Stimulated activated effector memory CD8-positive, alpha-beta T cell treated with anti-CD3 and anti-CD28 coated beads, Interleukin-12 subunit alpha, Interleukin-12 subunit beta, amount 100 ng/mL, for 72 hours (primary cell): Measurements from ENCODE around the gene LCN6.
A peak's percentile ranks its signal among the peaks of the same experiment; 100 is the strongest.

Experiments
- ATAC-seq: fragments of 150-1000 bp; cut with Tn5 transposase; 2 replicates; pipeline ENCODE4 v1.10.0; 2021
- DNase-seq, 2 donors: peaks; one replicate each; pipeline ENCODE4 v3.0.0; 2021 to 2022; ENCODE audit warnings: low spot score in 2 of 2
- H3K27ac Mint-ChIP-seq: one replicate; pipeline ENCODE4 v1.8.0; 2022; ENCODE audit warnings: mild to moderate bottlenecking, mixed read lengths
- H3K36me3 Mint-ChIP-seq: one replicate; pipeline ENCODE4 v1.8.0; 2022; ENCODE audit warnings: mild to moderate bottlenecking, mixed read lengths
- H3K4me1 Mint-ChIP-seq: one replicate; pipeline ENCODE4 v1.8.0; 2022; ENCODE audit warnings: mixed read lengths
- H3K4me3 Mint-ChIP-seq: one replicate; pipeline ENCODE4 v1.8.0; 2022; ENCODE audit warnings: mild to moderate bottlenecking, mixed read lengths
- H3K9me3 Mint-ChIP-seq: one replicate; pipeline ENCODE4 v1.8.0; 2022; ENCODE audit warnings: mixed read lengths

Gene LCN6

DNA sequence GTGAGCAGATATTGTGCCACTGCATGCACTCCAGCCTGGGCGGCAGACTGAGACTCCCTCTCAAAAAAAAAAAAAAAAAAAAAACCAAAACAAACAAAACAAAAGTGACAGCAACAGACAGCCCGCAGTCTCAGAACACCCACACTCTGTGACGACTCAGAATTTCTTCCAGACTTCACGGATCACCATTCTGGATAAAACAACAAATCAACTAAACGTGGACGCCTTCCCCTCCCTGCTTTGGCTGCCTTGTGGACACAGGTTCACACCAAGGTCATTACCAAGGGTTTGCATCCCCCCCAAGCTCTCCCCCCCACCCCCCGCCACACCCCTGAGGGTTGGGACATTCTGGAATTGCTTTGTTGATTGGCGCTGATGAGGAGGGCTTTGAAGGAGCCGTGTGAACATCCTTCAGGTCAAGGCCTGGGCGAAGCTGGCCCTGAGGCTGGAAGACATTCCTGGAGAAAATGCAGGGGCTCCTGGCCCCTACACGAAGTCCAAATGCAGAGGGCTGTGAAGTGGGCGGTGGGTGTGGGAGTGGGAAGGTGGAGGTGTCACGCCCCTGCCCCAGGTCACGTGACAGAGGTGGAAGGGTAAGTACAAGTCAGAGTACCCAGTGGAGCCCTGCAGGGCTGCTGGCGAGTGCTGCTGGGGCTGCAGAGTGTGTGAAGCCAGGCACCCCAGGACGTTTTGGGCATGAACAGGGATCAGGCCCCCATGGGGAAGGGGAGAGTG lies 15.7 kb downstream of the LCN6 start:
- ATAC-seq (no peak), DNase-seq (no peak)
- no peak overlapping the region for H3K4me3 Mint-ChIP-seq
- H3K36me3 Mint-ChIP-seq, result peaks cover 12% of the 10 kb centered on the region
- H3K27ac Mint-ChIP-seq, result no peak overlapping the region
- H3K9me3 Mint-ChIP-seq, result no peaks in the 10 kb centered on the region
- H3K4me1 Mint-ChIP-seq, result peaks cover 6% of the 10 kb centered on the region

DNA sequence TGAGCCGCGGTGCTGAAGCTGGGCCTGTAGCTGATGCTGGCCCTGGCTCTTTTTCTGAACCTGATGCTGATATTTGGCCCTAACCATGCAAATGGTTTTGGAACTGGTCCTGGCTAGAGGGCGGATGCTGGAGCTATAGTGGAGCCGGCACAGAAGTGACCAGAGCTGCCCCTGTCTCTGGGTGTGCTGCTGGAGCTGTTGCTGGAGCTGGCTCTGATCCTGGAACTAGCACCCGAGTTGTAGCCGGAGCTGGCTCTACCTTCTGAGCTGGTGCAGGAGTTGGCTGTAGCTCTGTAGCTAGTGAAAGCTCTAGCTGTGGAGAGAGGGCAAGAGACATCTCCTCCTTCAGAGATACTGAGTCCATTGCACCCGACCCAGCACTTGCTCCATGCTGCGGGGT lies 18.4 kb downstream of the LCN6 start:
- Mint-ChIP-seq H3K9me3 (no peaks in the 10 kb centered on the region), H3K27ac (no peak overlapping the region), H3K4me3 (peak overlapping the region; percentile 90), H3K4me1 (peaks cover 16% of the 10 kb centered on the region), H3K36me3 (peaks cover 38% of the 10 kb centered on the region)
- ATAC-seq (no peak), DNase-seq (no peak)

DNA sequence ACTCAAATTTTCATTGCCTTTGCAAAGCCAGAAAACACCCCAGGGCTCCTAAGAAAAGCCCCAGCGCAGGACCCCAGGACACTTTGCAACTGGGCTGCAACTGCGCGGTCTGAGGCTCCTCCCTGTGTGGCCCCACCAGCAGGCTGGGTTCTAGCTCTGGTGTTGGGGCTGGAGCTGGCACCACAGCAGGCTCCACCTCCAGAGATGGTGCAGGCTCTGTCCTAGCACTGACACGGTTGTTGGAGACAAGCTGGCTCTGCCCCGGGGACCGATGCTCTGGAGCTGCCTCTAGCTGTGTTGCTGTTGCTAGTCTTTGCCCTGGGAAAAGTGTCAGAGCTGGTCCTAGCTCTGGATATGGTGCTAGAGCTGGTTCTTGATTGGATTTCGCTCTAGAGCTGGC lies 19.2 kb downstream of the LCN6 start:
- peak overlapping the region; percentile 90 for H3K4me3 Mint-ChIP-seq
- no peak overlapping the region for H3K27ac Mint-ChIP-seq
- peaks cover 46% of the 10 kb centered on the region for H3K36me3 Mint-ChIP-seq
- DNase-seq (no peak), ATAC-seq (no peak)
- peaks cover 21% of the 10 kb centered on the region for H3K4me1 Mint-ChIP-seq
- no peaks in the 10 kb centered on the region for H3K9me3 Mint-ChIP-seq

DNA sequence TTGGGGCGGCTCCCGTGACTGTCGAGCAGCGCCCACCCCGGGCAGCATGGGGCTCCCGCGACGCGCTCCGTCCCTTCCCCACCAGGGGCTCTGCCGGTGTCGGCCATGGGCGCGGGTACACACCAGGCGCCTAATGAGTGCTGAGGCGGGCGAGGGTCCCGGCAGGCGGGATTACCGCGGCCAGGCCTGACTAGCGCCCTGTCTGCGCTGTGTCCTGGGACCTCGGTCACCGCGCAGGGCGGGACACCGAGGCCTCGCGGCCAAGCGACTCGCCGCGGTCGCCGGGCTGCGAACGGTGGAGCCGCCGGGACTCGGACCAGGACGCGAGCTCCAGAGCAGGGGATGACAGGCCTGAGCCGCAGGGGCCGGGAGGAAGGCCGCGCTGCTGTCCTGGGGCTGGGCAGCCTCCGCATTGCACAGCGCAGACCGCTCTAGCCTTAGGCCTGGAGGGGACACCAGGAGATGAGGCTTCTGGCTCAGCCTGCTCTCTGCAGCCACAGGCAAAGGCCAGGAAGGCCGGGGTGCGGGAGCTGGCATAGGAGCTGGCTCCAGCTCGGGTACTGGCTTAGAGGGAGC lies 19.7 kb downstream of the LCN6 start:
- peaks cover 26% of the 10 kb centered on the region for H3K4me1 Mint-ChIP-seq
- no peaks in the 10 kb centered on the region for H3K9me3 Mint-ChIP-seq
- DNase-seq (no peak), ATAC-seq (peak; percentile 17)
- H3K4me3 Mint-ChIP-seq, result peak overlapping the region; percentile 90
- H3K36me3 Mint-ChIP-seq, result peaks cover 51% of the 10 kb centered on the region
- H3K27ac Mint-ChIP-seq, result peak overlapping the region; percentile 96

DNA sequence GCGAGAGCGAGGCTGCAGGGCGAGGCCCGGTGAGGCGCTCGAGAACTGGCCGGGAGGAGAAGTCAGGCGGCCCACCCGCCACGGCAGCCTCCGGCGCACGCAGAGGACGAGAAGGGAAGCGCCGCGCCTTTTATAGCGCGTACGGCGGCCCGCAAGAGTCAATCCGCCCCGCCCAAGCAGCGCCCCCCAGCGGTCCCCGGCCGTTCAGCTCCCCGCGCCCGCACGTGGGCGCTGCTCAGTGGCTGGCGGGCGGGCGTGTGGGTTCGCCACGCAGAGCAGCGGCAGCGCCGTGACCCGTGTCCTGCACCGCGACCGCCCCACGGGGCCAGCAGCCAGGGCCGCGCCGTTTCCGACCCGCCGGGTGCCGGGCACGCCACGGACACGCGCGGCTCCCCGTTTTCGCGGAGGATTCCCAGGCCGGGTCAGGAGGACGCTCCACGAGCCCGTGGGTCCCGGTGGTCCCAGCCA lies 20.2 kb downstream of the LCN6 start:
- Mint-ChIP-seq H3K27ac (peak overlapping the region; percentile 96), H3K4me1 (peaks cover 29% of the 10 kb centered on the region), H3K9me3 (no peaks in the 10 kb centered on the region), H3K4me3 (peak overlapping the region; percentile 90), H3K36me3 (peaks cover 56% of the 10 kb centered on the region)
- ATAC-seq, result peak; percentile 85
- peak; percentile 95 to 98 for DNase-seq

DNA sequence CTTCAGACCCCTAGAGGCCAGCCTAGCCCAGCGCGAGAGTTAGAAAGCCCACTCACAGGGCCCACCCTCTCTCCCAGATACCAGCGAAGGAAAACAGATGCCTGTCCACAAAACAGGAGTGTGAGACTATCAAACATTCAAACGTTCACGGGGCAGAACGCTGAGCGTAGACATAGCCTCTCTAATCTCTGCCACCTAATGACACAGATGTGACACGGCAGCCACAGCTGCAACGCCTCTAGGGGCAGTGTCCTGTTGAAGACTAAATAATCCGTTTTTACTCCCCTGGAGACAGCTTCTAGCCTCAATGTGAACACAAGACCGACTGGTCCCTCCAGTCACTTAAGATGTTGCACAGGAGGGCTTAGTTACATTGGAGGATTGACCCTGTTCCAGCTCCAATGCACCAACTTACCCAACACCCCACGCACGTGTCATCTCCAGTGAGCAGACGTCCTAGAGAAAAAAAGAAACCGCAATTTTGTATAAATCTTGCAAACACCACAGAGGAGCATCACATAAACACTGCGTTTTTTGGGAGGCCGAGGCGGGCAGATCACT lies 21.6 kb downstream of the LCN6 start:
- Mint-ChIP-seq H3K4me1 (peaks cover 22% of the 10 kb centered on the region), H3K36me3 (peaks cover 69% of the 10 kb centered on the region), H3K9me3 (no peaks in the 10 kb centered on the region), H3K27ac (peak overlapping the region; percentile 96), H3K4me3 (peak overlapping the region; percentile 90)
- DNase-seq (no peak), ATAC-seq (peak; percentile 51)

DNA sequence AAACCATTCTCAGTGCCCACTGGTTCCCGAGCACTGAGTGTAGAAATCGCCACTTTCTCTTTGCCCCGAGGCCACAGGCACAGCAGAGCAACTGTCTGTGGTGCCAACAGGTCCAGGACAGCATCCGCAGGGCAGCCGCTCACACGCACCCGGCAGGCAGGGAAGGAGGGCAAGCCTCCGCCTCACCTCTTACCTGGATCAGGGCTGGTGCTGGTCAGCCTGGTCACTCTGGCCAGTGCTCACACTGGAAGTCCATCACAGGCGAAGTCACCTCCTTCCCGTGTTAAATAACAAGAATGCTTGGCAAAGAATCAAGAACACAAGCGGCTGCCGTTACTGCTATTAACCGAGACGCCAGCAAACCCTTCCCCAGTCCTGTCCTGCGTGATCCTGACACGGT lies 22.2 kb downstream of the LCN6 start:
- Mint-ChIP-seq H3K4me3 (peak overlapping the region; percentile 90), H3K36me3 (peaks cover 72% of the 10 kb centered on the region), H3K9me3 (no peaks in the 10 kb centered on the region), H3K27ac (peak overlapping the region; percentile 96), H3K4me1 (peaks cover 26% of the 10 kb centered on the region)
- no peak for DNase-seq
- no peak for ATAC-seq

DNA sequence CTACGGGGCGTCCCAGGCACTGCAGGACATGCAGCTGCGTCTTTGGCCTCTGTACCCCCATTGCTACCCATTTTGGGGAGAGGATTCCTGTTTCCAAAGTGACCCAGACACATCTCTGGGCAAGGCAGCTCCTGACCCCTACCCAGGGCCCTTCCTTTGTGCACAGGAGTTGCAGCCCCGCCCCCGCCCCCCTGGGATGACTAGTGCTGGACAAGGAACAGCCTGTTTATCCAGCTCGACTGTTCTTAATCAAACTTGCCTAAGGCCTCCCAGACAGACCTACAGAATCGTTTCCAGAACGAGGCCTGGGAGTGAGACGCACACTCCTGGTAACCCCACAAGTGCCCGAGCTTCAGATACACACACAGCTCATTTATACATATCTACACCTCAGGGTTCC lies 22.7 kb downstream of the LCN6 start:
- peaks cover 77% of the 10 kb centered on the region for H3K36me3 Mint-ChIP-seq
- DNase-seq, result no peak
- no peak for ATAC-seq
- no peak overlapping the region for H3K27ac Mint-ChIP-seq
- no peaks in the 10 kb centered on the region for H3K9me3 Mint-ChIP-seq
- peak overlapping the region; percentile 90 for H3K4me3 Mint-ChIP-seq
- H3K4me1 Mint-ChIP-seq, result peaks cover 28% of the 10 kb centered on the region

DNA sequence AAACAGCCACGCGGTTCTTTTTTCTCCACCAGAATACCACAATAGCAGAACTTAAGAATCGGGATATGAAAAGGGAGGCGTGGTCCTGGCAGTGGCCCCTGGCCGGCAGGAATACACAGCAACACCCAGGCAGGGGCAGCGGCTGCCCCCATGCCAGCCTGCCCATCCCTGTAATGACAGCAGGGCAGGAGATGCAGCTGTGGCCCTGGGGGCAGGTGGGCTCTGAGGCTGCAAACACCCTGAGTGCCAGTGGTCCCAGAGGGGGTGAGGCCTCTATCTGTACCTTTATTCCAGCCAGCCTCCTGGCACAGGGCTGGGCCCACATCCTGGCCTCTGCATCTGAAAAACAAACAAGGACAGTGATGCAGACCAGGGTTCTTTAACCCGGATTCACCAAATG lies 23.6 kb downstream of the LCN6 start:
- no peak overlapping the region for H3K4me3 Mint-ChIP-seq
- ATAC-seq, result no peak
- peaks cover 28% of the 10 kb centered on the region for H3K4me1 Mint-ChIP-seq
- H3K27ac Mint-ChIP-seq, result no peak overlapping the region
- no peaks in the 10 kb centered on the region for H3K9me3 Mint-ChIP-seq
- H3K36me3 Mint-ChIP-seq, result peaks cover 80% of the 10 kb centered on the region
- no peak for DNase-seq

DNA sequence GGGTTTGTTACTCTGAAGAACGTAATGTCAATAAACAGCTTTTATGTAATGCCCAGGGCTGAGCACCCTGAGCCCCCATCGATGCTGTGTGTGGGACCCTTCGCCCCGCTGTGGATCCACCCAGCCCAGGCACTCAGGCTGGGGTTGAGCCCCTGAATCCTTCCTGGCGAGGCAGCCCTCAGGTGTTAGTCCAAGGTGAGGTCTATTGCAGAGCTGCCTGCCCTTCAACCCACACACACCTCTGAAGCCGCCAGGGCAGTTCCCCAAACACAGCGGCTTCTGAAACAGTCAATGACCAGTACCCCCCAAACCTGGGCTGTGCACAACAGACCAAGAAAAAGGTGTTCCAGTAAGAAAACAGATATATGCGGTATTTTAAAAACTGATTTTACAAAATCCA lies 24.3 kb downstream of the LCN6 start:
- no peak for ATAC-seq
- H3K4me1 Mint-ChIP-seq, result peaks cover 28% of the 10 kb centered on the region
- H3K4me3 Mint-ChIP-seq, result peak overlapping the region; percentile 14
- peaks cover 80% of the 10 kb centered on the region for H3K36me3 Mint-ChIP-seq
- no peak overlapping the region for H3K27ac Mint-ChIP-seq
- no peaks in the 10 kb centered on the region for H3K9me3 Mint-ChIP-seq
- no peak for DNase-seq

DNA sequence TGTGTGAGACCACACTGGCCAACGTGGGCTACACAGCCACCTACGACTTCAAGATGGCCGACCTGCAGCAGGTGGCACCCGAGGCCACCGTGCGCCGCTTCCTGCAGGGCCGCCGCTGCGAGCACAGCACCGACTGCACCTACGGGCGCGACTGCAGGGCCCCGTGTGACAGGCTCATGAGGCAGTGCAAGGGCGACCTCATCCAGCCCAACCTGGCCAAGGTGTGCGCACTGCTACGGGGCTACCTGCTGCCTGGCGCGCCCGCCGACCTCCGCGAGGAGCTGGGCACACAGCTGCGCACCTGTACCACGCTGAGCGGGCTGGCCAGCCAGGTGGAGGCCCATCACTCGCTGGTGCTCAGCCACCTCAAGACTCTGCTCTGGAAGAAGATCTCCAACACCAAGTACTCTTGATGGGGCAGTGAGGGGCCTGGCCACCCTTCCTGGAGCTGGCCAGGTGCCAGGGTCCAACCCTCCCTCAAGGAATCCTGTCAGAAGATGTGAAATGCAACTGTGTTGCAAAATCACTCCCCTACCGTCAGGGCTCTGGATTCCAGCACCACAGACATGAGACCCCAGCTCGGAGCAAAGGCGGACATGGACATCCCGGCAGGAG lies 24.9 kb downstream of the LCN6 start:
- no peaks in the 10 kb centered on the region for H3K9me3 Mint-ChIP-seq
- H3K27ac Mint-ChIP-seq, result no peak overlapping the region
- H3K4me3 Mint-ChIP-seq, result peak overlapping the region; percentile 14
- peaks cover 77% of the 10 kb centered on the region for H3K36me3 Mint-ChIP-seq
- DNase-seq (no peak), ATAC-seq (no peak)
- peaks cover 28% of the 10 kb centered on the region for H3K4me1 Mint-ChIP-seq

DNA sequence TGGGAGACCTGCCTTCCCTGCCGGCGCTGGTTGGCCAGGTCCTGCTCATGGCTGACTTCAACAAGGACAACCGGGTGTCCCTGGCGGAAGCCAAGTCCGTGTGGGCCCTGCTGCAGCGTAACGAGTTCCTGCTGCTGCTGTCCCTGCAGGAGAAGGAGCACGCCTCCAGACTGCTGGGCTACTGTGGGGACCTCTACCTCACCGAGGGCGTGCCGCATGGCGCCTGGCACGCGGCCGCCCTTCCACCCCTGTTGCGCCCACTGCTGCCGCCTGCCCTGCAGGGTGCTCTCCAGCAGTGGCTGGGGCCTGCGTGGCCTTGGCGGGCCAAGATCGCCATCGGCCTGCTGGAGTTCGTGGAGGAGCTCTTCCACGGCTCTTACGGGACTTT lies 25.4 kb downstream of the LCN6 start:
- no peak for ATAC-seq
- H3K4me1 Mint-ChIP-seq, result peaks cover 28% of the 10 kb centered on the region
- no peak for DNase-seq

DNA sequence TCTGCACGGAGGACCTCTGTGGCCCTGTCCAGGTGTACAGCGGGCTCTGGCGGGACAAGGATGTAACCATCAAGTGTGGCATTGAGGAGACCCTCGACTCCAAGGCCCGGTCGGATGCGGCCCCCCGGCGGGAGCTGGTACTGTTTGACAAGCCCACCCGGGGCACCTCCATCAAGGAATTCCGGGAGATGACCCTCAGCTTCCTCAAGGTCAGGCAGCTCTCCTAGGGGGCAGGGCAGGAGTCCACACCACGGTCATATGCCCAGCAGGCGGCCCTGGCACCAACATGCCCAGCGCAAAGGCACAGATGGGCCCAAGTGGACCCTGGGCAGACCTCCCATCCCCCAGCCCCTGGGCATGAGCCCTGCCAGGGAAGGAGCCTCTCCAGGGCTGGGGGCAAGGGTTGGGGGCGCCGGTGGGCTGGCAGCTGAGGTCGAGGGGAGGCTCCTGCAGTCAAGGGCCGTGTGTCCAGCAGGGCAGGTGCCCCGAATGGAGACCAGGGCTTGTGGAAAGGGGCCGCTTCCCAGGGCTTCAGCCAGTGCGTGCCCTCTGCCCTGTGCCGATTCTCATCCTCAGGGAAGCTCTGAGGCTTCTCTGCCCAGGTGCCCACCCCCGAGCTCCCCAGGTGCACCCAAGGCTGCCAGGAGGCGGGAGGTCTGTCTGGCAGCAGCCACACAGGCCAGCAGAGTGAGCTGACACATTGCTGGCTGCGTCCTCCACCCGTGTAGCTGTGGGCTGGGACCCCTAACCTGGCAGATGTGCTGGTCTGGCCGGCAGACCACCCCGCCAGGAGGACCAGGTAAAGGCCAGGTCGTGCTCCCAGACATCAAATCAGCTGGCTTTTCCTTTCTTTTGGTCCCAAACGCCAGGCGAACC lies 26.0 kb downstream of the LCN6 start:
- Mint-ChIP-seq H3K9me3 (no peaks in the 10 kb centered on the region), H3K4me1 (peaks cover 28% of the 10 kb centered on the region)
- ATAC-seq, result no peak

More for the DNA sequence above, 25.4 kb downstream of the LCN6 start:
- peak overlapping the region; percentile 43 for H3K27ac Mint-ChIP-seq
- H3K4me3 Mint-ChIP-seq, result no peak overlapping the region
- H3K36me3 Mint-ChIP-seq, result peaks cover 72% of the 10 kb centered on the region
- no peaks in the 10 kb centered on the region for H3K9me3 Mint-ChIP-seq

DNA sequence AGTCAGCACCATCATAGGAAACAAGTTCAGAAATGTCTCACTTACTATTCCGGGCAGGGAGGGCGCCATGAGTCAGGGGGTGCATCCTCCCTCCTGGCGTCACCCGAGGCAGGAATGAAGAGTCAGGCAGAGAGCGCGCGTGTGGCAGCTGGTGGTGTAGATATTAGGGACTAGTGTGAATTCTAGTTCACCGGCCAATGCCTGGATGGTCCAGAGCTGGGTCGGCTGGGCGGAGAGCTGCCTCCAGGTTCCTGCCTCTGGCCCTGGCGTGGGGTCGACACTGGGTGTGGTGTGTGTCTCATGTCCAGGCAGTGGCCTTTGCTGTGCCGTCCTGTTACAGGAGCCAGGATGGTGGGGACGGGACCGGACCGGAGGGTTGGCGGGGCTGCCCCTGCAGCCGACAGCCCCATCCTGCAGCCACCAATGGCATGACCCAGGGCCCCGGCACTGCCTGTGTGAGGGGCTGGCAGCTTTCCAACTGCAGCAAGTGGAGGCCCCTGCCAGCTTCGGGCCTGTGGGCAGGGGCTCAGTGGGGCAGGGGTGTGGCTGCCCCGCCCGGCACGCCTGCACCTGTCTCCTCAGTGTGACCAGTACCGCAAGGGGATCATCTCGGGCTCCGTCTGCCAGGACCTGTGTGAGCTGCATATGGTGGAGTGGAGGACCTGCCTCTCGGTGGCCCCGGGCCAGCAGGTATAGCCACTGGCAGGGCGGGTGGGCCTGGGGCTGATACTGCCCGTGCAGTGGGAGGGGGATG lies 26.8 kb downstream of the LCN6 start:
- Mint-ChIP-seq H3K27ac (peak overlapping the region; percentile 79), H3K4me3 (no peak overlapping the region), H3K9me3 (no peaks in the 10 kb centered on the region), H3K36me3 (peaks cover 57% of the 10 kb centered on the region), H3K4me1 (peaks cover 22% of the 10 kb centered on the region)
- no peak for ATAC-seq
- no peak for DNase-seq

More for the DNA sequence above, 26.0 kb downstream of the LCN6 start:
- Mint-ChIP-seq H3K36me3 (peaks cover 66% of the 10 kb centered on the region), H3K4me3 (no peak overlapping the region), H3K27ac (peak overlapping the region; percentile 43)
- no peak for DNase-seq
